ENCODE data around the gene SELP. TPM values are rescaled to one million over a fixed set of nuclear protein-coding genes. Genes with fewer than 3 reads are reported as not detected.

The SELP gene
- polyA plus RNA-seq, 6 donors from 2014 or later = 0.27 to 3.5 (median 1.6) TPM; not detected in 1

GRCh38 chr1:169563019-169563615 lies 66.8 kb downstream of the SELP start:
- Mint-ChIP-seq H3K4me3 (no peak overlapping the region), H3K9me3 (peaks cover 4 to 21% (median 9%) of the 10 kb centered on the region in 7 donors), H3K27ac (no peak overlapping the region), H3K27me3 (peaks cover 21 to 48% (median 33%) of the 10 kb centered on the region in 3 donors), H3K4me1 (no peaks in the 10 kb centered on the region), H3K36me3 (peaks cover 4 to 24% of the 10 kb centered on the region in 2 donors)
- no peak for ATAC-seq (ENCODE audit: low read depth in 2 of 2)
- DNase-seq = no peak

- H3K4me3 Mint-ChIP-seq = no peak overlapping the region
- no peaks in the 10 kb centered on the region for H3K4me1 Mint-ChIP-seq
- H3K9me3 Mint-ChIP-seq = peaks cover 4 to 21% (median 9%) of the 10 kb centered on the region in 7 donors
- no peak for DNase-seq
- H3K27ac Mint-ChIP-seq = no peak overlapping the region
- peaks cover 4 to 24% of the 10 kb centered on the region in 2 donors for H3K36me3 Mint-ChIP-seq
- H3K27me3 Mint-ChIP-seq = peaks cover 21 to 48% (median 33%) of the 10 kb centered on the region in 3 donors
- ATAC-seq (ENCODE audit: low read depth in 2 of 2) = no peak
These were observed 68.2 kb downstream of the SELP start for GRCh38 chr1:169561692-169562091.

DNA sequence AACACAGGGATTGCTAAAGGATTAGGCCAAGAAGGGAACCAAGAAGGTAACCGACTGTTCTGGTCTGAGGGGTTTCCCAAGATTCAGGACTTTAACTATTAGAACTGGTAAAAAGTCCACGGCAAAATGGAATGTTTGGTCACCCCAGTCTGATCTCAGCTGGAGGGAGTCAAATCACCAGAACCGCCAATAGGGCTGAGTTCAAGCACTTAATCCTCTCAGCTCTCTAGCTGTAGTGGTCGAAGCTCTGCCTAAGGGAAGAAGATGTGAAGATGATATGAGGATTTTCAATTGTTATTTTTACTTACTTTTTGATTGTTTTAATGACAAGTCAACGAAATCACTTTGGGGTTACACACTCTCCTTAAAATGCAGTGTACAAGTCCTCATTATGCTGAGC lies 72.8 kb downstream of the SELP start:
- Mint-ChIP-seq H3K27ac (no peak overlapping the region), H3K9me3 (no peaks in the 10 kb centered on the region), H3K36me3 (no peaks in the 10 kb centered on the region), H3K27me3 (peaks cover 0 to 10% (median 8%) of the 10 kb centered on the region in 3 donors), H3K4me3 (no peak overlapping the region), H3K4me1 (no peaks in the 10 kb centered on the region)
- ATAC-seq (ENCODE audit: low read depth in 2 of 2) (no peak), DNase-seq (no peak)

DNA sequence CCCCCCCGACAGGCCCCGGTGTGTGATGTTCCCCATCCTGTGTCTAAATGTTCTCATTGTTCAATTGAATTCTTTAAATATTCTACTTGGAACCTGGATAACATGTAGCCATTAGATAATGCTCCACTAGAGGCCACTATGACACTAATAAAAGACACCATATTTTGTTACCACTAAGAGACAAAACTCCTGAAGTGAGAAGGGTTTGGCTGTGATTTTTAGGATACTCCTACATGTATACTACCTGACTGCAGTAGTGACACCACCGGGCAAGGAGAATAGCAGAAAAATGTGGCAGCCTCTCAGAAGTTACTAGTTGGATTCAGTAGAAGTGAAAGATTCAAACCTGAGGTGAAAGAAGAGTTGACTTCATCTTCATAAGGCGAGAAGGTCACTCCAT lies 79.6 kb downstream of the SELP start:
- Mint-ChIP-seq H3K4me1 (peaks cover 0 to 3% (median 0%) of the 10 kb centered on the region in 3 donors), H3K36me3 (no peaks in the 10 kb centered on the region), H3K27me3 (peaks cover 0 to 10% (median 4%) of the 10 kb centered on the region in 3 donors), H3K9me3 (no peaks in the 10 kb centered on the region), H3K27ac (no peak overlapping the region), H3K4me3 (no peak overlapping the region)
- DNase-seq (peak; percentile 29), ATAC-seq (ENCODE audit: low read depth in 2 of 2) (peak; percentile 65 to 75)

- H3K36me3 Mint-ChIP-seq = no peaks in the 10 kb centered on the region
- H3K27me3 Mint-ChIP-seq = peaks cover 0 to 10% (median 4%) of the 10 kb centered on the region in 3 donors
- H3K27ac Mint-ChIP-seq = no peak overlapping the region
- no peaks in the 10 kb centered on the region for H3K9me3 Mint-ChIP-seq
- no peak overlapping the region for H3K4me3 Mint-ChIP-seq
- ATAC-seq (ENCODE audit: low read depth in 2 of 2) (no peak), DNase-seq (no peak)
- peaks cover 0 to 3% (median 0%) of the 10 kb centered on the region in 3 donors for H3K4me1 Mint-ChIP-seq
These were observed 81.6 kb downstream of the SELP start for GRCh38 chr1:169548282-169548681.

GRCh38 chr1:169546087-169546995 lies 83.6 kb downstream of the SELP start:
- ATAC-seq (ENCODE audit: low read depth in 2 of 2) (peak; percentile 68 to 85), DNase-seq (peak; percentile 61)
- Mint-ChIP-seq H3K36me3 (no peaks in the 10 kb centered on the region), H3K4me1 (peaks cover 0 to 3% (median 0%) of the 10 kb centered on the region in 3 donors), H3K27ac (peak overlapping the region in 1 of 6 donors; percentile 60), H3K9me3 (no peaks in the 10 kb centered on the region), H3K4me3 (no peak overlapping the region), H3K27me3 (peaks cover 4 to 11% (median 10%) of the 10 kb centered on the region in 3 donors)

- Mint-ChIP-seq H3K27ac (no peak overlapping the region), H3K36me3 (no peaks in the 10 kb centered on the region), H3K27me3 (peaks cover 4 to 11% (median 10%) of the 10 kb centered on the region in 3 donors), H3K4me1 (peaks cover 0 to 3% (median 0%) of the 10 kb centered on the region in 3 donors), H3K4me3 (no peak overlapping the region), H3K9me3 (no peaks in the 10 kb centered on the region)
- no peak for ATAC-seq (ENCODE audit: low read depth in 2 of 2)
- no peak for DNase-seq
These were observed 84.5 kb downstream of the SELP start for GRCh38 chr1:169545472-169545871.

- H3K36me3 Mint-ChIP-seq = no peaks in the 10 kb centered on the region
- peaks cover 4 to 11% (median 5%) of the 10 kb centered on the region in 3 donors for H3K27me3 Mint-ChIP-seq
- H3K4me3 Mint-ChIP-seq = no peak overlapping the region
- no peak overlapping the region for H3K27ac Mint-ChIP-seq
- H3K9me3 Mint-ChIP-seq = no peaks in the 10 kb centered on the region
- H3K4me1 Mint-ChIP-seq = no peaks in the 10 kb centered on the region
- no peak for ATAC-seq (ENCODE audit: low read depth in 2 of 2)
- DNase-seq = no peak
These were observed 90.7 kb downstream of the SELP start for GRCh38 chr1:169538998-169539871.

Other genes with a start within 250 kb of the SELP start
- not detected for gene CCDC181, start 202.7 kb downstream of the SELP start, polyA plus RNA-seq (ENCODE audit: low read depth in 6 of 6)
- gene SLC19A2, start 144.2 kb downstream of the SELP start, polyA plus RNA-seq (ENCODE audit: low read depth in 6 of 6) = 1 to 10 TPM in 2 of 6 donors, under 1 TPM in 4; 0.36 to 1.4 (median 0.79) TPM
- under 1 TPM in 1 of 6 donors, not detected in 5; 0.06 TPM for gene F5, start 43.6 kb downstream of the SELP start, polyA plus RNA-seq (ENCODE audit: low read depth in 6 of 6)
- 1,000 to 10,000 TPM; 1,749 to 3,838 (median 2,128) TPM for gene SELL, start 81.5 kb upstream of the SELP start, polyA plus RNA-seq (ENCODE audit: low read depth in 6 of 6)
- gene SELE, start 104.0 kb upstream of the SELP start, polyA plus RNA-seq (ENCODE audit: low read depth in 6 of 6) = under 1 TPM in 1 of 6 donors, not detected in 5; 0.09 TPM
- 10 to 100 TPM; 22.6 to 36.2 (median 29.1) TPM for gene METTL18, start 164.8 kb upstream of the SELP start, polyA plus RNA-seq (ENCODE audit: low read depth in 6 of 6)